IMR-90 (cell line): ENCODE results near the gene CCDC138. TPM values are rescaled to one million over a fixed set of nuclear protein-coding genes. Genes with fewer than 3 reads are reported as not detected.

Source experiments
- ATAC-seq: fragments of 200-7000 bp; cut with Tn5 transposase; 2 replicates; pipeline ENCODE4 v1.9.1; 2020; ENCODE audit warnings: low read depth, mild to moderate bottlenecking, moderate library complexity
- BruUV-seq: library from RNA; stranded (reverse); fragments of 400-500 nt; replicated peaks from 2 replicates; lab custom pipeline; 2021; lab: Mats Ljungman, UMichigan
- CTCF ChIA-PET: fragments of 300-600 bp; formaldehyde crosslinking; extraction: SDS; loops from one replicate; lab custom pipeline; 2021; ENCODE audit warnings: antibody characterized with exemption; lab: Yijun Ruan, JAX
- POLR2A ChIA-PET: fragments of 300-600 bp; sonication (Branson Sonifier 250); formaldehyde crosslinking; loops from one replicate; lab custom pipeline; 2022; ENCODE audit warnings: antibody characterized with exemption; ENCODE audit not compliant: unreplicated experiment; lab: Charles Lee
- DNase-seq: peaks from one replicate; pipeline ENCODE4 v3.0.0; 2013
- H2AFZ ChIP-seq: replicated peaks from 2 replicates; pipeline ENCODE3; 2013; ENCODE audit warnings: low read length, mild to moderate bottlenecking; ENCODE audit not compliant: poor library complexity
- H2AK5ac ChIP-seq: 2 replicates; pipeline ENCODE4 v1.6.1; 2013; ENCODE audit warnings: low read depth, low read length, inconsistent platforms
- H2AK9ac ChIP-seq: replicated peaks from 2 replicates; pipeline ENCODE3; 2013; ENCODE audit warnings: mild to moderate bottlenecking, low read depth, low read length, moderate library complexity; ENCODE audit not compliant: poor library complexity
- H2BK120ac ChIP-seq: 2 replicates; pipeline ENCODE4 v1.6.1; 2013; ENCODE audit warnings: low read depth, low read length, inconsistent platforms
- H2BK15ac ChIP-seq: 3 replicates; pipeline ENCODE4 v1.6.1; 2013; ENCODE audit warnings: low read depth, low read length, inconsistent platforms
- H2BK20ac ChIP-seq: 2 replicates; pipeline ENCODE4 v1.6.1; 2013; ENCODE audit warnings: low read depth, mild to moderate bottlenecking, inconsistent platforms, low read length, moderate library complexity
- H2BK5ac ChIP-seq: 2 replicates; pipeline ENCODE4 v1.6.1; 2013; ENCODE audit warnings: mild to moderate bottlenecking, low read depth, low read length, inconsistent platforms; ENCODE audit not compliant: poor library complexity, severe bottlenecking
- H3K14ac ChIP-seq: replicated peaks from 2 replicates; pipeline ENCODE4 v1.6.1; 2013; ENCODE audit warnings: low read depth, low read length, inconsistent platforms
- H3K18ac ChIP-seq: 2 replicates; pipeline ENCODE4 v1.6.1; 2013; ENCODE audit warnings: low read depth, low read length, control low read depth
- H3K23ac ChIP-seq: 2 replicates; pipeline ENCODE4 v1.6.1; 2013; ENCODE audit warnings: low read depth, low read length, inconsistent platforms
- H3K27ac ChIP-seq: 2 replicates; pipeline ENCODE4 v1.5.1; 2013; ENCODE audit warnings: mild to moderate bottlenecking, control low read depth, low read length; ENCODE audit not compliant: insufficient read depth
- H3K27me3 ChIP-seq: 2 replicates; pipeline ENCODE4 v1.6.1; 2013; ENCODE audit warnings: low read length; ENCODE audit not compliant: control insufficient read depth, insufficient read depth
- H3K36me3 ChIP-seq: 2 replicates; pipeline ENCODE4 v1.6.1; 2013; ENCODE audit warnings: low read length, mixed read lengths; ENCODE audit not compliant: control insufficient read depth, insufficient read depth
- H3K4ac ChIP-seq: 2 replicates; pipeline ENCODE4 v1.6.1; 2013; ENCODE audit warnings: low read depth, low read length, inconsistent platforms
- H3K4me1 ChIP-seq: 2 replicates; pipeline ENCODE4 v1.6.1; 2013; ENCODE audit warnings: low read length, mixed read lengths; ENCODE audit not compliant: control insufficient read depth, insufficient read depth
- H3K4me2 ChIP-seq: 2 replicates; pipeline ENCODE4 v1.6.1; 2013; ENCODE audit warnings: low read depth, mild to moderate bottlenecking, control low read depth, low read length, moderate library complexity
- H3K4me3 ChIP-seq: 2 replicates; pipeline ENCODE4 v1.5.1; 2013; ENCODE audit warnings: low read depth, mild to moderate bottlenecking, control low read depth, low read length, moderate library complexity; ENCODE audit not compliant: insufficient read depth
- H3K56ac ChIP-seq: 2 replicates; pipeline ENCODE4 v1.6.1; 2013; ENCODE audit warnings: low read length, inconsistent platforms; ENCODE audit not compliant: insufficient read depth; ENCODE audit errors: extremely low read depth
- H3K79me1 ChIP-seq, 2 experiments: 2 replicates each; pipeline ENCODE4 v1.6.1; 2013; ENCODE audit warnings: low read length in 2 of 2, inconsistent platforms in 1 of 2, low read depth in 1 of 2
- H3K9ac ChIP-seq: 2 replicates; pipeline ENCODE4 v1.6.1; 2013; ENCODE audit warnings: low read depth, low read length, control low read depth
- H3K9me1 ChIP-seq: 2 replicates; pipeline ENCODE4 v1.6.1; 2013; ENCODE audit warnings: low read length, inconsistent platforms; ENCODE audit not compliant: insufficient read depth
- H3K9me3 ChIP-seq: 2 replicates; pipeline ENCODE4 v1.6.1; 2013; ENCODE audit warnings: low read length; ENCODE audit not compliant: control insufficient read depth, insufficient read depth
- H4K20me1 ChIP-seq: 2 replicates; pipeline ENCODE4 v1.6.1; 2013; ENCODE audit warnings: low read length, inconsistent platforms; ENCODE audit not compliant: insufficient read depth
- H4K5ac ChIP-seq: 2 replicates; pipeline ENCODE4 v1.6.1; 2013; ENCODE audit warnings: mild to moderate bottlenecking, low read depth, low read length, control low read depth
- H4K8ac ChIP-seq, 2 experiments: 2 replicates each; pipeline ENCODE4 v1.6.1; 2013; ENCODE audit warnings: low read depth in 2 of 2, low read length in 2 of 2, control low read depth in 1 of 2, inconsistent platforms in 1 of 2
- H4K91ac ChIP-seq: 2 replicates; pipeline ENCODE4 v1.6.1; 2013; ENCODE audit warnings: low read depth, low read length, inconsistent platforms; ENCODE audit not compliant: insufficient read depth
- BHLHE40 ChIP-seq: fragments of 150-350 bp; IDR thresholded peaks from 2 replicates; pipeline ENCODE4 v1.6.1; 2016; ENCODE audit warnings: mild to moderate bottlenecking, low read depth, low read length
- CEBPB ChIP-seq: IDR thresholded peaks from 2 replicates; pipeline ENCODE4 v1.6.1; 2012; ENCODE audit warnings: low read depth, low read length, improper control_type of control experiment
- CTCF ChIP-seq: conservative IDR thresholded peaks from 2 replicates; pipeline ENCODE4 v1.5.1; 2012; ENCODE audit warnings: mild to moderate bottlenecking, low read depth, low read length, improper control_type of control experiment
- FOS ChIP-seq: fragments of 150-350 bp; IDR thresholded peaks from 2 replicates; pipeline ENCODE4 v1.6.1; 2016; ENCODE audit warnings: low read depth, low read length
- MAFK ChIP-seq: IDR thresholded peaks from 2 replicates; pipeline ENCODE4 v1.6.1; 2012; ENCODE audit warnings: low read depth, low read length, improper control_type of control experiment
- MAZ ChIP-seq: IDR thresholded peaks from 2 replicates; pipeline ENCODE4 v1.6.1; 2012; ENCODE audit warnings: low read depth, mild to moderate bottlenecking, low read length, improper control_type of control experiment, moderate library complexity, borderline replicate concordance
- MXI1 ChIP-seq: IDR thresholded peaks from 2 replicates; pipeline ENCODE4 v1.6.1; 2012; ENCODE audit warnings: low read depth, mild to moderate bottlenecking, low read length, moderate library complexity, borderline replicate concordance
- RAD21 ChIP-seq: IDR thresholded peaks from 2 replicates; pipeline ENCODE4 v1.6.1; 2012; ENCODE audit warnings: low read length, improper control_type of control experiment
- RCOR1 ChIP-seq: IDR thresholded peaks from 2 replicates; pipeline ENCODE4 v1.6.1; 2012; ENCODE audit warnings: mild to moderate bottlenecking, low read length, improper control_type of control experiment; ENCODE audit not compliant: insufficient replicate concordance
- RFX5 ChIP-seq: IDR thresholded peaks from 2 replicates; pipeline ENCODE4 v1.8.0; 2012; ENCODE audit warnings: low read depth, mild to moderate bottlenecking, low read length, moderate library complexity
- SMC3 ChIP-seq: fragments of 150-350 bp; IDR thresholded peaks from 2 replicates; pipeline ENCODE4 v1.6.1; 2016; ENCODE audit warnings: low read depth, mild to moderate bottlenecking, antibody characterized with exemption, low read length, moderate library complexity
- USF2 ChIP-seq: fragments of 150-350 bp; IDR thresholded peaks from 2 replicates; pipeline ENCODE4 v1.6.1; 2017; ENCODE audit warnings: mild to moderate bottlenecking, antibody characterized with exemption, low read length, low read depth
- WGBS, 2 experiments: methylation state at CpG; one replicate each; pipeline versions ENCODE4 v1.1.5 to v1.1.7; 2013; ENCODE audit warnings: missing lambda C conversion rate in 2 of 2; ENCODE audit not compliant: insufficient read length in 1 of 2; ENCODE audit errors: extremely low coverage in 2 of 2; 5-methylcytosine and 5-hydroxymethylcytosine counted together
- dilution Hi-C: fragments of 300-500 bp; cut with HindIII; formaldehyde crosslinking; loops from one replicate; pipeline ENCODE4 v1.14.3; 2018; ENCODE audit warnings: low sequenced_read_pairs; ENCODE audit not compliant: unreplicated experiment
- in situ Hi-C: fragments of 300-500 bp; cut with MboI; formaldehyde crosslinking; loops from 3 replicates; pipeline ENCODE4 v1.14.3; 2019; ENCODE audit warnings: low sequenced_read_pairs, inconsistent platforms, mixed read lengths
- intact Hi-C: fragments of 100-400 bp; cut with micrococcal nuclease; formaldehyde crosslinking; loops from 2 replicates; pipeline ENCODE4 v1.10.0; 2022
- polyA plus RNA-seq, 3 experiments: library from polyadenylated mRNA; depleted of rRNA; stranded (reverse); fragments of >200 nt; gene quantifications; 2 replicates each; pipeline ENCODE4 v1.2.3, GENCODE V29; 2012; ENCODE audit warnings: low replicate concordance in 1 of 3
- total RNA-seq: library from RNA; depleted of rRNA; stranded (reverse); fragments of >200 nt; gene quantifications from 2 replicates; pipeline ENCODE4 v1.2.3, GENCODE V29; 2012

Gene CCDC138
- total and polyA plus RNA-seq, 2 of the 4 experiments (the other 2 are of a cell fraction) = 1.5 to 2.9 TPM

- dilution Hi-C loops = no loop called here
Measured at GRCh38 chr2:108837198-108837597, 50.6 kb downstream of the CCDC138 start.

More at GRCh38 chr2:108837198-108837597, 50.6 kb downstream of the CCDC138 start:
- ATAC-seq (no peak), DNase-seq (no peak)
- Histone ChIP-seq H3K4me2 (no peak overlapping the region), H4K8ac (no peak overlapping the region), H2BK15ac (no peak overlapping the region), H2AFZ (no peak overlapping the region), H3K9ac (no peak overlapping the region), H4K20me1 (no peaks in the 10 kb centered on the region), H3K56ac (no peak overlapping the region), H4K5ac (no peak overlapping the region), H2BK20ac (no peak overlapping the region), H2BK120ac (no peak overlapping the region), H3K23ac (no peak overlapping the region), H3K36me3 (peaks cover 2% of the 10 kb centered on the region; the same call in 1 of the 2 replicates), H2AK5ac (no peak overlapping the region), H3K27me3 (no peaks in the 10 kb centered on the region), H3K4me3 (no peak overlapping the region), H3K4me1 (no peaks in the 10 kb centered on the region), H3K9me1 (no peaks in the 10 kb centered on the region), H2AK9ac (no peak overlapping the region), H4K91ac (no peak overlapping the region), H3K27ac (no peak overlapping the region), H3K4ac (no peak overlapping the region), H3K9me3 (no peaks in the 10 kb centered on the region), H2BK5ac (no peak overlapping the region), H3K79me1 (no peaks in the 10 kb centered on the region), H3K18ac (no peak overlapping the region), H3K14ac (no peak overlapping the region)
- TF ChIP-seq MXI1 (no peak), MAFK (no peak), BHLHE40 (no peak), CTCF (no peak), RCOR1 (no peak), CEBPB (no peak), FOS (no peak), RFX5 (no peak), USF2 (no peak), MAZ (no peak), SMC3 (no peak), RAD21 (no peak)
- intact Hi-C loops (no loop called here), in situ Hi-C loops (no loop called here)
- POLR2A ChIA-PET = no interaction called here
- no TSS peak for BruUV-seq
- CTCF ChIA-PET = no interaction called here
- WGBS, 2 experiments = no CpG with 5 or more reads among the region's 7 CpGs
